Lung microvascular endothelial cell (primary cell): ENCODE data around the gene QKI. TPM values are rescaled to one million over a fixed set of nuclear protein-coding genes. Genes with fewer than 3 reads are reported as not detected.
A peak's percentile ranks its signal among the peaks of the same experiment; 100 is the strongest.
"Not testable (repeated sequence)": the region's sequence is repeated elsewhere in the genome, so short reads cannot be mapped to it uniquely, and the experiment has no call there.

Source experiments
- DNase-seq, 2 donors: peaks; one replicate each; pipeline versions ENCODE4 v3.0.0 to v3.0.0-alpha.2; 2010; ENCODE audit warnings: low read depth in 2 of 2
- total RNA-seq: library from RNA; depleted of rRNA; stranded (reverse); fragments of >200 nt; gene quantifications from 2 replicates; pipeline ENCODE4 v1.2.1, GENCODE V29; 2014

The QKI gene
- total RNA-seq, 1 donor from 2014 or later: 177 TPM

GRCh38 chr6:163439390-163439789 is 24.9 kb downstream of the QKI start:
- DNase-seq: not testable (repeated sequence)

- no peak for DNase-seq
Observed at GRCh38 chr6:163439997-163440396, 25.5 kb downstream of the QKI start.

GRCh38 chr6:163442336-163442735 is 27.8 kb downstream of the QKI start:
- no peak for DNase-seq

- no peak for DNase-seq
Observed at GRCh38 chr6:163444077-163444476, 29.6 kb downstream of the QKI start.

GRCh38 chr6:163446549-163446948 is 32.0 kb downstream of the QKI start:
- DNase-seq: no peak

GRCh38 chr6:163449076-163449475 is 34.6 kb downstream of the QKI start:
- peak in 1 of 2 donors; percentile 73 for DNase-seq

GRCh38 chr6:163454425-163454824 is 39.9 kb downstream of the QKI start:
- no peak for DNase-seq

GRCh38 chr6:163455552-163455951 is 41.0 kb downstream of the QKI start:
- no peak for DNase-seq

- peak; percentile 26 to 82 for DNase-seq
Observed at GRCh38 chr6:163457637-163458561, 43.4 kb downstream of the QKI start.

- DNase-seq: no peak
Observed at GRCh38 chr6:163459007-163459406, 44.5 kb downstream of the QKI start.

- DNase-seq: no peak
Observed at GRCh38 chr6:163459536-163459935, 45.0 kb downstream of the QKI start.

- peak; percentile 67 to 73 for DNase-seq
Observed at GRCh38 chr6:163460307-163460782, 45.8 kb downstream of the QKI start.

GRCh38 chr6:163461696-163462095 is 47.2 kb downstream of the QKI start:
- DNase-seq: peak in 1 of 2 donors; percentile 20

GRCh38 chr6:163463180-163463579 is 48.7 kb downstream of the QKI start:
- DNase-seq: no peak

GRCh38 chr6:163463795-163464194 is 49.3 kb downstream of the QKI start:
- no peak for DNase-seq

GRCh38 chr6:163466839-163467390 is 52.4 kb downstream of the QKI start:
- no peak for DNase-seq

- DNase-seq: no peak
Observed at GRCh38 chr6:163468738-163469137, 54.2 kb downstream of the QKI start.

- DNase-seq: no peak
Observed at GRCh38 chr6:163469459-163469985, 55.0 kb downstream of the QKI start.

- no peak for DNase-seq
Observed at GRCh38 chr6:163470611-163471010, 56.1 kb downstream of the QKI start.

- no peak for DNase-seq
Observed at GRCh38 chr6:163474581-163474980, 60.1 kb downstream of the QKI start.

GRCh38 chr6:163476946-163477345 is 62.4 kb downstream of the QKI start:
- DNase-seq: not testable (repeated sequence)

GRCh38 chr6:163483107-163483506 is 68.6 kb downstream of the QKI start:
- no peak for DNase-seq
